NCI-H146 treated with DMSO at 0.1 percent for 48 hours (cell line): ENCODE data around the gene SHCBP1.
A peak's percentile ranks its signal among the peaks of the same experiment; 100 is the strongest.
"Not testable (repeated sequence)": the region's sequence is repeated elsewhere in the genome, so short reads cannot be mapped to it uniquely, and the experiment has no call there.

Experiments
- DNase-seq: peaks from one replicate; lab custom pipeline; 2025; ENCODE audit not compliant: unreplicated experiment; lab: John Stamatoyannopoulos, UW

Gene SHCBP1

GRCh38 chr16:46620266-46621005, 743 bp downstream of the SHCBP1 start:
- no peak for DNase-seq

GRCh38 chr16:46618516-46618915, 2.7 kb downstream of the SHCBP1 start:
- DNase-seq: no peak

DNA sequence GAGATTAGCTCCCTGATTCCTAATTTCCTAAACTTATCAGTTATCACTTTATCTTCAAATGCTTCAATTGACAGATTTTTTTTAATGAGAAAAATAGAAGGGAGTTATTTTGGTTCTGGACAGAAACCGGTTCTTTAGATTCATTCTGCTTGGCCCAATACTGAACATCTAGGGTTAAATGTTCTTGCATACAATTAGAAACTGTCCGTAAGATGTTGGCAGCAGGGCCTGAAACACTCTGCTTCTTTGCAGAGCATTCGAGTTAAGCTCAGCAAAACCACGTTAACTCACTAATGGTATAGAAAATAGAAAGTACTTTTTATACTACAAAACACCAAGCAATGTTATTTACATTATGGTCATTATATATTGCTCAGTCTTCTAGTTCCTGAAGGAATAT, 7.2 kb downstream of the SHCBP1 start:
- no peak for DNase-seq

DNA sequence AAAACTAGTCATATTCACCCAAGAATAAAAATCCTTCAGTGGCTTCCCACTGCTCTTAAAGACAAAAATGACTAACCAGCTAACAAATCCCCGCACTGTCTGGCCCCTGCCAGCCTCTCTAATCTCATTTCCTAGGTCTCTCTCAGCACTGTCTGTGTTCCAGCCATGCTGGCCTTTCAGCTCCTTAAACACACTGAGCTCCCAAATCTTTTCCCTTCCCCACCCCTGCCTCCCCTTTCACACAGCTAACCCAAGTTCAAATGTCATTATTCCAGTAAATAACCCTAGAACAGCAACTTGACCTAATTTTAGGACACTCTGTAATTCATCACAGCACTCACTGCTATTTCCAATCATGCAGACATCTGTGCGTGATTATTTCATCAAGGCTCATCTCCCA, 7.8 kb downstream of the SHCBP1 start:
- DNase-seq: no peak

DNA sequence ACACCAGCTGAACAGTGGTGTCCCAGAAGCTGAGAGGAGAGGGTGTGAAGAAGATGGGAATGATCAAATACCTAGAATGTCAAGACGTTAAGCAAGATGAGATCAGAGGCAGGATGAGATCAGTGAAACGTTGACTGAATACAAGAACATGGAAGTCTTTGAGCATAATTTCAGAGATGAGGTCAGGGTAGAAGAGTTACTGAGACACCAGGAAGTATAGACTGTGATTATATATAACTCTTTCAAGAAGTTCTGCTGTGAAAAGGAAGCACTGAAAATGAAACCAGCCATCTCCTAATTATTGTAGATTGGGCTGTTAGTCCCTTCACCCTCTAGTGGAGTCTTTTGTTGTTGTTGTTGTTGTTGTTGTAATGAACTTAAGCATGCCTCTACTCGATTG, 9.1 kb downstream of the SHCBP1 start:
- DNase-seq: no peak

DNA sequence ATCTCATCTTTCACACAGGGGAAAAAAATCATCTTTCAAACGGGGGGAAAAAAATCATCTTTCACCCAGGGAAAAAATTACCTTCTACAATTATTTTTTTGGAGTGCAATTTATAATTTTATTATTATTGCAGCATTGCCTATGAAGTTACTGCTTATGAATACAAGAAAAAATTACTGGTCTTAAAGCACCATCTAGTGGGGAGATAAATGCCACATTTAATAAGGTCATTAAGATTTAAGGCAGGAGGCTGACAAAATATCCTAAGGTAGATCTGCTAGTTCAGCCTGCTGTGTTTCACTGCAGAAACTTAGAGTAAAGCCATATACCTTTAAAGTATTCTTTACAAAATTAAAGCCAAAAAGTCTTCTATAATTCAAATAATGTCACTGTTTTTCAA, 13.7 kb downstream of the SHCBP1 start:
- DNase-seq: peak; percentile 0

DNA sequence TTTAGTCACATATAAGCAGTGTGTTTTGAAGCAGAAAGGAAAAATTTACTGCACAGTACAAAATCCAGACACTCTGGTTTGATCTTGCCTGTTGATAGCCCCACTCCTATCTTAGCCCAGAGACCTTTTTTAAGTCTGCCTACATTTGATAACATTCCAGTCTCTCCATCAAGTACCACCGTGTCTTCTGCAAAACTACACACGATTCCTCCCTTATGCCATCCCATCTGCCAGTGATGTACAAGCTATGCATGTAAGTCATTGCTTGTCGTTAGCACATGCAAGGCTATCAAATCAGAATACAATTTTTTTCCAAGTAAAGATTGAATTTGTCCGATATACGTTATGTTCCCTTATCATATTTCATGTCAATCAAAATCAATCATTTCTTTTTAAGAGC, 14.9 kb downstream of the SHCBP1 start:
- DNase-seq: no peak

DNA sequence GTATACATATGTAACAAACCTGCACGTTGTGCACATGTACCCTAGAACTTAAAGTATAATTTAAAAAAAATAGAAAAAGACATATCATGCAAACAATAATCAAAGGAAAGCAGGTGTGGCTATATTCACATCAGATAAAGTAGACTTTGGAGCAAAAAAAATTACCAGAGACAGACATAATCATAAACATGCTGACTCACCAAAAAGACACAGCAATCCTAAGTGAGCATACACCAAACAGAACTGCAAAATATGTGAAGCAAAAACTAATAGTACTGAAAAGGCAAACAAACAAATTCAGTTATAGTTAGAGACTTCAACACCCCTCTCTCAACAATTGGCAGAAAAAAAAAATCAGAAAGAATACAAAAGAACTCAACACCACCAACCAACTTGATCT, 29.9 kb downstream of the SHCBP1 start:
- no peak for DNase-seq

DNA sequence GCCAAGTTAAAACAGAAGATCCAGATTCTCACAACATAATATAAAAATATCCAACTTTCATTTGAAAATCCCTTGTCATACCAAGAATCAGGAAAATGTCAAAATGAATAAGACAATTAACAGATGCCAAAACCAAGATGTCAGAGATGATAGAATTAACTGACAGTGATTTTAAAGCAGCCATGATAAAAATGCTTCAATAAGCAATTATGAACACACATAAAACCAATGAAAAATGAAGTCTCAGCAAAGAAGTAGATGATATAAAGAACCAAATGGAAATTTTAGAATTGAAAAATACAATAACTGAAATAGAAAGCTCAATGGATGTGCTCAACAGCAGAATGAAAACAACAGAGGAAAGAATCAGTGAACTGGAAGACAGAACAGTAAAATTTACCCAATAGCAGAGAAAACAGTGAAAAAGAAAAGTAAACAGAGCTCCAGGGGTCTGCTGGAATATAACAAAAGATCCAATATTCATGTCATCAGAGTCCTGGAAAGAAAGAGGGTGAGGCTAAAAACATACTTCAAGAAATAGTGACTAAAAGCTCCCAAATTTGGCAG, 35.1 kb downstream of the SHCBP1 start:
- no peak for DNase-seq

GRCh38 chr16:46583036-46583435, 38.1 kb downstream of the SHCBP1 start:
- no peak for DNase-seq

- DNase-seq: no peak
Observed at GRCh38 chr16:46582313-46582712, 38.9 kb downstream of the SHCBP1 start.

DNA sequence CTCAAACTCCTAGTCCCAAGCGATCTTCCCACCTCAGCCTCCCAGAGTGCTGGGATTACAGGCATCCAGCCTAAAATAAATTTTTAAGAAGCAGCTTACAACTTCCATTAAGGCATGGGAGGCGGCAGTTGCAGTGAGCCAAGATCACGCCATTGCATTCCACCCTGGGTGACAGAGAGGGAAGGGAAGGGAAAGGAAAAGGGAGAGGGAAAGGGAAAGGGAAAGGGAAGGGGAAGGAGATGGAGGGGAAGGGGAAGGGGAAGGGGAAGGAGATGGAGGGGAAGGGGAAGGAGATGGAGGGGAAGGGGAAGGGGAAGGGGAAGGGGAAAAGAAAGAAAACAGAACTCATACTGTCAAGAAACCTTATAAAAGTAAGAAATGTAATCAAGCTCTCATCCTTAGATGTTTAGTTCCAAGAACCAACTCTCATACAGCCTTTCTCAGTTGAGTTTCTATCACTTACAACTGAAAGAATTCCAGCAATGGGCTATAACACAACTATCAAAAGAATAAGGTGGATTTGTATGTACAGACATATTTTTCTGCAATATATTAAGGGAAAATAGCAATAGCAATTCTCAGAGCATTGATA, 43.1 kb downstream of the SHCBP1 start:
- DNase-seq: no peak

DNA sequence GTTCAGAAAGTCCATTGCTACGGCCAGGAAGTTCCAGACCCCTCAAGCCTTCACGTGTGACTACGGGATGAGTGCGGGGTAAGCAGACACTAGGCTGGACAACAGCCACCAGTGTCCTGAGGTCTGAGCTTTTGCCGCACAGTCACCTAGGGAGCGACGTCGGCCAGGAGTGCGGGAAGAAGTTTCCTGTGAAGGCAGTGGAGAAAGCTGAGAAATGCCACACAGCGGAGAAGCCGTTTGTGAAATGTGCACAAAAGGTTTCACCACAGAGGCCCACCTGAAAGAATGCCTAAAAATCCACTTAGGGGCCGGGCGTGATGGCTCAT, 47.4 kb downstream of the SHCBP1 start:
- DNase-seq: no peak

GRCh38 chr16:46573008-46573833, 48.0 kb downstream of the SHCBP1 start:
- no peak for DNase-seq

GRCh38 chr16:46569231-46569735, 51.9 kb downstream of the SHCBP1 start:
- DNase-seq: no peak

- no peak for DNase-seq
Observed at GRCh38 chr16:46568472-46569230, 52.5 kb downstream of the SHCBP1 start.

DNA sequence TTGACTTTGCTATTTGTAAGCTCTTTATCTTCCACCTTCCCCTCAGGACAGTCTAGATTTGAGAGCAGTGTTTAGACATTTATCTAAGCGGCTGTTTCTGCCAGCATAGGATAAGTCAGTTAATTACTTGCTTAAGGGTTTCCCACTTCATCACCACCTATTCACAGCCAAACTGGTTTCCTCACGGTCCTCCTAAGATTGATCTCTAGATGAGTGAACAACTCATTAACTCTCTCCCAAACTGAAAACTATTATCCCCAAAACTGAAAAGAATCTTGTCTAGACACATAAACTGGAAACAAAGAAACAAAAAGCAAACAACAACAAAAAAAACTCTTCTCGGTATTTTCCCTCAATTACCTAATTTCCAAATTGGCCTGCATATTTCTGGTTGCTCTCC, 58.2 kb downstream of the SHCBP1 start:
- no peak for DNase-seq

GRCh38 chr16:46558018-46558417, 63.2 kb downstream of the SHCBP1 start:
- DNase-seq: no peak

- no peak for DNase-seq
Observed at GRCh38 chr16:46555951-46556350, 65.2 kb downstream of the SHCBP1 start.

DNA sequence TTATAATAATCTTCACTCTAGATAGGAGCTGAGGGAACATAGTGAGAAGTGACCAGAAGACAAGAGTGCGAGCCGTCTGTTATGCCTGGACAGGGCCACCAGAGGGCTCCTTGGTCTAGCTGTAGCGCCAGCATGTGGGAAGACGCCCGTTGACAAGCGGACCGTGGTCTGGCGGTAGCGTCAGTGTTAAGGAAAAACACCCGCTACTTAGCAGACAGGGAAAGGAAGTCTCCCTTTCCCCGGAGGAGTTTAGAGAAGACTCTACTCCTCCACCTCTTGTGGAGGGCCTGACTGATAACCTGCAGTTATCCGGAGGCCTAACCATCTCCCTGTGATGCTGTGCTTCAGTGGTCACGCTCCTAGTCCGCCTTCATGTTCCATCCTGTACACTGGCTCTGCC, 66.7 kb downstream of the SHCBP1 start:
- not testable (repeated sequence) for DNase-seq

DNA sequence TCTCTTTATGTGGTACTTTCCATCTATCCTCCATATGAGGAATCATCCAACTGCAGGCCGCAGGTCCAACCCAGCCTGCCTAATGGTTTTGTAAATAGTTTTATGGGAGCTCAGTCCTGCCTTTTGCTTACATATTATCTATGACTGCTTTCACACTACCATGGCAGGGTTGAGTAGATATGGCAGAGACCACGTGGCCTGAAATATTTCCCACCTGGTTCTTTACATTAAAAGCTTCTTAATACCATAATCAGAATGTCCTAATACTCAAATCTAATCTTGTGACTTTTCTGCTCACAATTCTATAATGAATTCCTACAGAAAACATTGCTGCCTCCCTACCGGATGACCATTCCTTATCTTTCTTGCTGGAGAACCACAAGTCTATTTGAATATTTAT, 71.7 kb downstream of the SHCBP1 start:
- DNase-seq: no peak
